Mesodermal cell (in vitro differentiated cells): ENCODE measurements around the gene GPX4.

Source experiments
- H3K27ac ChIP-seq: 2 replicates; pipeline ENCODE4 v1.7.0; 2013; ENCODE audit warnings: mild to moderate bottlenecking, low read depth, low read length, moderate library complexity; ENCODE audit not compliant: severe bottlenecking
- H3K36me3 ChIP-seq: 2 replicates; pipeline ENCODE4 v1.7.1; 2013; ENCODE audit warnings: mild to moderate bottlenecking, low read length, moderate library complexity; ENCODE audit not compliant: control insufficient read depth, insufficient read depth
- H3K4me1 ChIP-seq: one replicate; pipeline ENCODE4 v1.7.1; 2013; ENCODE audit warnings: mild to moderate bottlenecking, low read length; ENCODE audit not compliant: insufficient read depth, control insufficient read depth, poor library complexity, severe bottlenecking
- H3K4me3 ChIP-seq: 2 replicates; pipeline ENCODE4 v1.7.0; 2013; ENCODE audit warnings: low read length, control low read depth, mild to moderate bottlenecking; ENCODE audit not compliant: insufficient read depth, poor library complexity, severe bottlenecking; ENCODE audit errors: extremely low read depth
- H3K9me3 ChIP-seq: 2 replicates; pipeline ENCODE4 v1.7.1; 2013; ENCODE audit warnings: mild to moderate bottlenecking, low read length, moderate library complexity; ENCODE audit not compliant: control insufficient read depth
- WGBS, 2 experiments: methylation state at CpG; one replicate each; pipeline ENCODE4 v1.1.5; 2013; ENCODE audit warnings: missing lambda C conversion rate in 2 of 2; ENCODE audit not compliant: insufficient coverage in 2 of 2; 5-methylcytosine and 5-hydroxymethylcytosine counted together

Gene GPX4

GRCh38 chr19:1094978-1095701 lies 8.7 kb upstream of the GPX4 start, which contains the start of gene POLR2E:
Gene POLR2E, minus strand, starts transcription at chr19:1095375. Its CDS starts 60 bp downstream, at chr19:1095315.
- peak within 1 kb of the TSS; percentile 93 for H3K4me3 ChIP-seq
- H3K9me3 ChIP-seq = peaks cover under 1% of the 10 kb centered on the region
- 0 to 1% methylated on average over 65 to 69 of the region's 81 CpGs for WGBS, 2 experiments
- H3K4me1 ChIP-seq = peaks cover 14% of the 10 kb centered on the region
- peaks cover 33% of the 10 kb centered on the region for H3K36me3 ChIP-seq
- peak within 1 kb of the TSS; percentile 29 for H3K27ac ChIP-seq

GRCh38 chr19:1097810-1098176 lies 6.0 kb upstream of the GPX4 start:
- Histone ChIP-seq H3K4me3 (no peak overlapping the region), H3K36me3 (peaks cover 14% of the 10 kb centered on the region), H3K4me1 (peaks cover 25% of the 10 kb centered on the region), H3K9me3 (peaks cover 4% of the 10 kb centered on the region), H3K27ac (peak overlapping the region; percentile 8)
- WGBS, 2 experiments = 88 to 94% methylated on average over 6 of the region's 7 CpGs

- 83 to 91% methylated on average over 10 of the region's 15 CpGs for WGBS, 2 experiments
- Histone ChIP-seq H3K9me3 (peaks cover 4% of the 10 kb centered on the region), H3K36me3 (peaks cover 8% of the 10 kb centered on the region), H3K4me1 (peaks cover 26% of the 10 kb centered on the region), H3K4me3 (no peak overlapping the region), H3K27ac (peak overlapping the region; percentile 8)
Observed at GRCh38 chr19:1098177-1099051, 5.4 kb upstream of the GPX4 start.

GRCh38 chr19:1101337-1101698 lies 2.5 kb upstream of the GPX4 start:
- Histone ChIP-seq H3K27ac (peak overlapping the region; percentile 97), H3K4me1 (peaks cover 25% of the 10 kb centered on the region), H3K4me3 (no peak overlapping the region), H3K36me3 (peaks cover 7% of the 10 kb centered on the region), H3K9me3 (peaks cover 4% of the 10 kb centered on the region)
- 69 to 75% methylated on average over 8 to 9 of the region's 9 CpGs for WGBS, 2 experiments

GRCh38 chr19:1102407-1103131 lies 1.2 kb upstream of the GPX4 start:
- peaks cover 19% of the 10 kb centered on the region for H3K36me3 ChIP-seq
- WGBS, 2 experiments = 82 to 87% methylated on average over 9 to 15 of the region's 17 CpGs
- peak overlapping the region; percentile 97 for H3K27ac ChIP-seq
- H3K4me3 ChIP-seq = no peak overlapping the region
- H3K9me3 ChIP-seq = peaks cover 4% of the 10 kb centered on the region
- H3K4me1 ChIP-seq = peaks cover 29% of the 10 kb centered on the region

GRCh38 chr19:1103132-1103707 lies 574 bp upstream of the GPX4 start:
- Histone ChIP-seq H3K4me1 (peaks cover 29% of the 10 kb centered on the region), H3K4me3 (no peak overlapping the region), H3K36me3 (peaks cover 19% of the 10 kb centered on the region), H3K9me3 (peaks cover 4% of the 10 kb centered on the region), H3K27ac (peak overlapping the region; percentile 97)
- 73 to 78% methylated on average over 19 to 20 of the region's 20 CpGs for WGBS, 2 experiments

- peak overlapping the region; percentile 95 for H3K27ac ChIP-seq
- H3K9me3 ChIP-seq = peaks cover 4% of the 10 kb centered on the region
- H3K36me3 ChIP-seq = peaks cover 21% of the 10 kb centered on the region
- peaks cover 25% of the 10 kb centered on the region for H3K4me1 ChIP-seq
- WGBS, 2 experiments = 0% methylated on average over 53 to 78 of the region's 93 CpGs
- peak overlapping the region; percentile 74 for H3K4me3 ChIP-seq
Observed at GRCh38 chr19:1104311-1105007, 665 bp downstream of the GPX4 start.

GRCh38 chr19:1105008-1105872 lies 1.4 kb downstream of the GPX4 start:
- 41 to 45% methylated on average over 63 to 68 of the region's 69 CpGs for WGBS, 2 experiments
- H3K9me3 ChIP-seq = peaks cover 3% of the 10 kb centered on the region

More at GRCh38 chr19:1105008-1105872, 1.4 kb downstream of the GPX4 start:
- H3K36me3 ChIP-seq = peaks cover 24% of the 10 kb centered on the region
- peak overlapping the region; percentile 74 for H3K4me3 ChIP-seq
- H3K4me1 ChIP-seq = peaks cover 25% of the 10 kb centered on the region
- peak overlapping the region; percentile 95 for H3K27ac ChIP-seq
